ENCODE results near the gene TRIL.

Gene TRIL

GRCh38 chr7:28958235-28958979 lies at the start of gene TRIL:
TRIL (minus strand) TSS chr7:28958330; CDS start chr7:28958046, 284 bp downstream.
- DNase-seq (ENCODE audit: low spot score) = peak; percentile 76

GRCh38 chr7:29007127-29007526 lies 49.0 kb upstream of the TRIL start:
- DNase-seq (ENCODE audit: low spot score) = no peak

GRCh38 chr7:29005829-29006228 lies 47.7 kb upstream of the TRIL start:
- DNase-seq (ENCODE audit: low spot score) = no peak

GRCh38 chr7:29005406-29005805 lies 47.3 kb upstream of the TRIL start:
- DNase-seq (ENCODE audit: low spot score) = no peak

GRCh38 chr7:29003703-29004102 lies 45.6 kb upstream of the TRIL start:
- no peak for DNase-seq (ENCODE audit: low spot score)

GRCh38 chr7:29000717-29001076 lies 42.6 kb upstream of the TRIL start:
- DNase-seq (ENCODE audit: low spot score) = no peak

GRCh38 chr7:28999895-29000716 lies 42.0 kb upstream of the TRIL start:
- DNase-seq (ENCODE audit: low spot score) = no peak

- no peak for DNase-seq (ENCODE audit: low spot score)
These were observed 41.3 kb upstream of the TRIL start for GRCh38 chr7:28999427-28999826.

GRCh38 chr7:28998105-28998504 lies 40.0 kb upstream of the TRIL start:
- DNase-seq (ENCODE audit: low spot score) = no peak

GRCh38 chr7:28996836-28997235 lies 38.7 kb upstream of the TRIL start:
- no peak for DNase-seq (ENCODE audit: low spot score)

- no peak for DNase-seq (ENCODE audit: low spot score)
These were observed 35.2 kb upstream of the TRIL start for GRCh38 chr7:28993371-28993770.

- no peak for DNase-seq (ENCODE audit: low spot score)
These were observed 34.7 kb upstream of the TRIL start for GRCh38 chr7:28992798-28993197.

GRCh38 chr7:28990200-28990960 lies 32.2 kb upstream of the TRIL start:
- DNase-seq (ENCODE audit: low spot score) = no peak

- no peak for DNase-seq (ENCODE audit: low spot score)
These were observed 31.3 kb upstream of the TRIL start for GRCh38 chr7:28989211-28989980.

GRCh38 chr7:28988810-28989209 lies 30.7 kb upstream of the TRIL start:
- no peak for DNase-seq (ENCODE audit: low spot score)

- no peak for DNase-seq (ENCODE audit: low spot score)
These were observed 30.0 kb upstream of the TRIL start for GRCh38 chr7:28988091-28988490.

- peak; percentile 30 for DNase-seq (ENCODE audit: low spot score)
These were observed 28.6 kb upstream of the TRIL start for GRCh38 chr7:28986765-28987110.

GRCh38 chr7:28986028-28986764 lies 28.1 kb upstream of the TRIL start:
- DNase-seq (ENCODE audit: low spot score) = no peak

GRCh38 chr7:28984631-28985030 lies 26.5 kb upstream of the TRIL start:
- DNase-seq (ENCODE audit: low spot score) = peak; percentile 56

- no peak for DNase-seq (ENCODE audit: low spot score)
These were observed 26.1 kb upstream of the TRIL start for GRCh38 chr7:28984217-28984616.

Measured in Ammon's horn (tissue), 1 donor.